ENCODE data around the gene IRF6. TPM values are rescaled to one million over a fixed set of nuclear protein-coding genes. Genes with fewer than 3 reads are reported as not detected.

Gene IRF6
- polyA plus RNA-seq, 4 donors, result 26.8 to 74.4 (median 32.2) TPM

DNA sequence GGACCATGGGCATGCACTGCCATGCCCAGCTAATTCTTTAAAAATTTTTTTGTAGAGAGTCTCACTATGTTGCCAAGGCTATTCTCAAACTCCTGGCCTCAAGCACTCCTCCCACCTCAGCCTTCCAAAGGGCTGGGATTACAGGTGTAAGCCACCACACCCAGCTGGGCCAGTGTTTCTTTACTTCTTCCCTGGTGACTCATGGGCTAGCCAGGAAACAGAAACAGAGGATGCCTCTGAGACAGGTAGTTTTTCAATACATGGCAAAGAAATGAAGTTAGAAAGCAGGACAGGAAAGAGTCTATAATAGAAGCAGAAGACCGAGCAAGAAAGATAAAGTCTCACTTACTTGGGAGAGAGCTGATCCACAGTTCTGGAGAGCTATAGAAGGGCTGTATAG, 14.0 kb downstream of the IRF6 start:
- 8 to 50% (median 42%) methylated on average over 1 of the region's 1 CpG for WGBS, 3 donors
- Histone ChIP-seq H3K27ac (ENCODE audit: low read depth in 1 of 3, low read length in 2 of 3) (peak overlapping the region; percentile 69 to 95 (median 73)), H3K4me3 (ENCODE audit: low read depth in 1 of 3, low read length in 3 of 3) (no peak overlapping the region), H3K27me3 (ENCODE audit: control insufficient read depth in 3 of 3, insufficient read depth in 3 of 3, low read length in 3 of 3) (no peaks in the 10 kb centered on the region), H3K9me3 (ENCODE audit: control insufficient read depth in 2 of 2, insufficient read depth in 1 of 2, low read depth in 1 of 2, low read length in 1 of 2) (no peaks in the 10 kb centered on the region), H3K36me3 (ENCODE audit: control insufficient read depth in 3 of 3, insufficient read depth in 2 of 3, low read depth in 1 of 3, low read length in 3 of 3) (peaks cover 2 to 46% (median 12%) of the 10 kb centered on the region in 3 donors), H3K4me1 (ENCODE audit: control insufficient read depth in 3 of 3, insufficient read depth in 2 of 3, low read depth in 1 of 3, low read length in 2 of 3) (peaks cover 0 to 61% (median 9%) of the 10 kb centered on the region in 3 donors)
- no peak for FAIRE-seq
- DNase-seq, result peak; percentile 50 to 84

DNA sequence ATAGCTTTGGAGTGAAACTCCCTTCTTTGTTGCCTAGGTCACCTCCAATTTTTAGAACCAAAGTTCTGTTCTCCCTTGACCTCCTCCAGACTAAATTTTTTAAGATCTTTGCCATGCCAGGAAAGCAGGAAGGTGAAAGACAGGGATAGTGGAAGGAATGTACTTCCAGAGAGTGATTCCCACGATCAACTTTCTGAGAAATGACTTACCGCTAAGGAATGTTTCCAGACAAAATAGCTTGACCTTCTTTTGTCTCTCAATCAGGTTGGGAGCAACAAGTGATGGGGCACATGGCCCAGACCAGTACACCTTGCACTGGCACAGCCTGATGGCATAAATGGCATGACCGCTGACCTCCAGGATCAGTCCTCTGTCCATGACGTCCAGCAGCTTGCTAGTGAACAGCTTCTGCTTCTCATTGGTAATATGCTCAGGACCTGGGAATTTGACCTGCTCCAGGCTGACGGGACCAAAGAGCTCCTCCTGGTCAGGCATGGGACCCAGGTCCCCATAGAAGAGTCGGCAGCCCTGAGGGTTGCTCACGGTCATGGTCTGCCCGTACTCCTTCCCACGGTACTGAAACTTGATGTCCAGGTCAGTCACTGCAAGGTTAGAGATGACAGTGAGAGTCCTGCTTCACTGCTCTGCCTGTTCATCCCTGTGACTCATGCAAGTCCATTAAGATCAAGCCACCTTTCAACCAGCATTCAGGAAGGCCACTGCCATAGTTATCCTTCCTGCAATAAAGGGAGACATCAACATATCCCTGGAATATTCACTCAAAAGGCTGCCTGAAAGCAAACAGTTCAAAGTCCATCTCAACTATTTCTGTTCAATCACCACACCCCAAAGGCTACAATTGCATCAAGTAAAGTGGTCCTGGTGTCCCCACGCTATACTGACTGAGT, 15.4 kb downstream of the IRF6 start:
- Histone ChIP-seq H3K9me3 (ENCODE audit: control insufficient read depth in 2 of 2, insufficient read depth in 1 of 2, low read depth in 1 of 2, low read length in 1 of 2) (no peaks in the 10 kb centered on the region), H3K4me3 (ENCODE audit: low read depth in 1 of 3, low read length in 3 of 3) (no peak overlapping the region), H3K36me3 (ENCODE audit: control insufficient read depth in 3 of 3, insufficient read depth in 2 of 3, low read depth in 1 of 3, low read length in 3 of 3) (peaks cover 2 to 43% (median 12%) of the 10 kb centered on the region in 3 donors), H3K27ac (ENCODE audit: low read depth in 1 of 3, low read length in 2 of 3) (peak overlapping the region; percentile 43 to 95 (median 79)), H3K27me3 (ENCODE audit: control insufficient read depth in 3 of 3, insufficient read depth in 3 of 3, low read length in 3 of 3) (no peaks in the 10 kb centered on the region), H3K4me1 (ENCODE audit: control insufficient read depth in 3 of 3, insufficient read depth in 2 of 3, low read depth in 1 of 3, low read length in 2 of 3) (peaks cover 0 to 56% (median 9%) of the 10 kb centered on the region in 3 donors)
- no peak for FAIRE-seq
- DNase-seq, result peak; percentile 78 to 91
- 62 to 82% (median 80%) methylated on average over 10 of the region's 10 CpGs for WGBS, 3 donors

DNA sequence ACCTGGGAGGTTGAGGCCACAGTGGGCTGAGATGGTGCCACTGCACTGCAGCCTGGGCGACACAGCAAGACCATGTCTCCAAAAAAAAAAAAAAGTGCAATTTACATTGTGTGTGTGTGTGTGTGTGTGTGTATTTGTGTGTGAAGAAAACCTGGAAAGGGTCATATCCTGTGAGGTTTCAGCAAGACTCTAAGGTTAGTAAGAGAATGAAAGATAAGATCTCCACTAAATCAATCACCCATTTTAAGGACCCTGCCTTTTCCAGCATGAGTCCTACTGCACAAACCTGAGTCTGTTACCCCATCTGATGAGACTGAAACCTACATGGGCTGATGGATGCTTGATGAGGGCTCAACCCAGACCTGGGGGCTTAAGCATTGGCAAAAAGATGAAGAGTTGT, 16.7 kb downstream of the IRF6 start:
- no peak for FAIRE-seq
- Histone ChIP-seq H3K4me3 (ENCODE audit: low read depth in 1 of 3, low read length in 3 of 3) (no peak overlapping the region), H3K9me3 (ENCODE audit: control insufficient read depth in 2 of 2, insufficient read depth in 1 of 2, low read depth in 1 of 2, low read length in 1 of 2) (peaks cover 0 to 5% of the 10 kb centered on the region in 2 donors), H3K27ac (ENCODE audit: low read depth in 1 of 3, low read length in 2 of 3) (peak overlapping the region in 1 of 3 donors; percentile 95), H3K27me3 (ENCODE audit: control insufficient read depth in 3 of 3, insufficient read depth in 3 of 3, low read length in 3 of 3) (no peaks in the 10 kb centered on the region), H3K4me1 (ENCODE audit: control insufficient read depth in 3 of 3, insufficient read depth in 2 of 3, low read depth in 1 of 3, low read length in 2 of 3) (peaks cover 3 to 56% (median 9%) of the 10 kb centered on the region in 3 donors), H3K36me3 (ENCODE audit: control insufficient read depth in 3 of 3, insufficient read depth in 2 of 3, low read depth in 1 of 3, low read length in 3 of 3) (peaks cover 2 to 37% (median 9%) of the 10 kb centered on the region in 3 donors)
- WGBS, 3 donors, result 91 to 100% methylated on average over 1 of the region's 1 CpG; no CpG with 5 or more reads in 1 of the 3 donors
- DNase-seq, result no peak

DNA sequence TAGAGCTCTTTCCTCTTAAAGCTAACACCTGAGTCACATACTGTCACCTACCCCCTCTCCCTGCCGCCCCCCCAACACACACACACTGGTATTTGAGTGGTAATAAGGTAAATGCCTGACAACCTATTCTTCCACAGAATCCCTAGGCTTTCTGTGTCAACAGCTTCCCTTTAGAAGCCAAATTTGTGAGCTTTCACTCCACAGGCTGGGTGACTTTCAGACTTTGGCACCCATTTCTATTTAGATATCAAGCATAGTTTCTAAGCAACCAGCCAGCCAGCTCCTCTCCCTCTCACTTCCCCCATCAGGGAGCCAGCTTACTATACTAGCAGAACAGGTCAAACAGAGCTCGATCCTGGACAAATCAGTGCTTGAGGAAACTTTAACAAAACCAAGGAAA, 18.4 kb downstream of the IRF6 start:
- Histone ChIP-seq H3K9me3 (ENCODE audit: control insufficient read depth in 2 of 2, insufficient read depth in 1 of 2, low read depth in 1 of 2, low read length in 1 of 2) (peaks cover 0 to 5% of the 10 kb centered on the region in 2 donors), H3K27me3 (ENCODE audit: control insufficient read depth in 3 of 3, insufficient read depth in 3 of 3, low read length in 3 of 3) (no peaks in the 10 kb centered on the region), H3K4me3 (ENCODE audit: low read depth in 1 of 3, low read length in 3 of 3) (no peak overlapping the region), H3K27ac (ENCODE audit: low read depth in 1 of 3, low read length in 2 of 3) (peak overlapping the region; percentile 12 to 78 (median 27)), H3K36me3 (ENCODE audit: control insufficient read depth in 3 of 3, insufficient read depth in 2 of 3, low read depth in 1 of 3, low read length in 3 of 3) (peaks cover 3 to 43% (median 9%) of the 10 kb centered on the region in 3 donors), H3K4me1 (ENCODE audit: control insufficient read depth in 3 of 3, insufficient read depth in 2 of 3, low read depth in 1 of 3, low read length in 2 of 3) (peaks cover 3 to 65% (median 12%) of the 10 kb centered on the region in 3 donors)
- WGBS, 3 donors, result 3 to 45% (median 25%) methylated on average over 2 of the region's 2 CpGs
- FAIRE-seq (no peak), DNase-seq (peak; percentile 80 to 89)

DNA sequence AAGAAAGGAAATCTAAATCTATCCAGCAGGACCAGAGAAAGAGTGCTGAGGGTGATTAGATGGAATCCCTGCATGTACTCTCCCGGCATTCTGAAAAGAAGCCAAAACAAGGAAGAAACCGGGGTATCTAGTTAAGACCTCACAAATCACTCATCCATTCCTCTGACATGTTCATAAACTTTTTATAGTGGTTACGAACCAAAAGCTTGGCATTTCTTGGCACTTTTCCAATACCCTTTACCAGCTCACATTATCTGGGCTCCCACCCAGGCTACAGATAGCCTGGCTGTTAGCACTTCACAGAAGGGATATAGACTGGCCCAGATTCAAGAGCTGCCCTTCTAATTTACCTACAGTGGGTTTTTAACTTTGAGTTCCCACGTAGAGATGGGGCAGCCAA, 19.8 kb downstream of the IRF6 start:
- Histone ChIP-seq H3K4me1 (ENCODE audit: control insufficient read depth in 3 of 3, insufficient read depth in 2 of 3, low read depth in 1 of 3, low read length in 2 of 3) (peaks cover 3 to 65% (median 6%) of the 10 kb centered on the region in 3 donors), H3K27ac (ENCODE audit: low read depth in 1 of 3, low read length in 2 of 3) (no peak overlapping the region), H3K36me3 (ENCODE audit: control insufficient read depth in 3 of 3, insufficient read depth in 2 of 3, low read depth in 1 of 3, low read length in 3 of 3) (peaks cover 6 to 37% (median 9%) of the 10 kb centered on the region in 3 donors), H3K4me3 (ENCODE audit: low read depth in 1 of 3, low read length in 3 of 3) (no peak overlapping the region), H3K9me3 (ENCODE audit: control insufficient read depth in 2 of 2, insufficient read depth in 1 of 2, low read depth in 1 of 2, low read length in 1 of 2) (peaks cover 0 to 5% of the 10 kb centered on the region in 2 donors), H3K27me3 (ENCODE audit: control insufficient read depth in 3 of 3, insufficient read depth in 3 of 3, low read length in 3 of 3) (no peaks in the 10 kb centered on the region)
- FAIRE-seq (no peak), DNase-seq (no peak)
- WGBS, 3 donors, result 22 to 36% (median 28%) methylated on average over 4 of the region's 4 CpGs

DNA sequence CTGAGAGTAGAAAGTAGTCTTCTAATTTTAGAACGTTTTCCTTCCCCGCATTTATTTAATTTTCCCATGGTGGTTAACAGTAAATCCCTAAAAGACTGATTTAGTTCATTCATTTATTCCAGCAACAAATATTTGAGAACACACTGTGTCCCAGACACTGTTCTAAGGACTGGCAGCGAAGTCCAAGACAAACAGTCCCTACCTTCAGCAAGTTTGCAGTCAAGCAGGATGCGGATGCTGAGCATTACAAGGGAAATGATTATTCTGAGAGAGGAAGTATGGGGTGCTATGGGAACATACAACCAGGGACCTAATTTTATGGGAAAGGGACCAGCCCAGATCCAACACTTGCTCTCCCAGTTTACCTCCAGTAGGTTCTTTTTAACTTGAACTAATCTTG, 20.4 kb downstream of the IRF6 start:
- Histone ChIP-seq H3K27me3 (ENCODE audit: control insufficient read depth in 3 of 3, insufficient read depth in 3 of 3, low read length in 3 of 3) (no peaks in the 10 kb centered on the region), H3K27ac (ENCODE audit: low read depth in 1 of 3, low read length in 2 of 3) (peak overlapping the region in 1 of 3 donors; percentile 12), H3K4me1 (ENCODE audit: control insufficient read depth in 3 of 3, insufficient read depth in 2 of 3, low read depth in 1 of 3, low read length in 2 of 3) (peaks cover 3 to 68% (median 5%) of the 10 kb centered on the region in 3 donors), H3K4me3 (ENCODE audit: low read depth in 1 of 3, low read length in 3 of 3) (no peak overlapping the region), H3K36me3 (ENCODE audit: control insufficient read depth in 3 of 3, insufficient read depth in 2 of 3, low read depth in 1 of 3, low read length in 3 of 3) (peaks cover 6 to 35% (median 9%) of the 10 kb centered on the region in 3 donors), H3K9me3 (ENCODE audit: control insufficient read depth in 2 of 2, insufficient read depth in 1 of 2, low read depth in 1 of 2, low read length in 1 of 2) (peaks cover 0 to 5% of the 10 kb centered on the region in 2 donors)
- DNase-seq, result no peak
- FAIRE-seq, result no peak
- 90 to 96% (median 93%) methylated on average over 4 of the region's 4 CpGs for WGBS, 3 donors

DNA sequence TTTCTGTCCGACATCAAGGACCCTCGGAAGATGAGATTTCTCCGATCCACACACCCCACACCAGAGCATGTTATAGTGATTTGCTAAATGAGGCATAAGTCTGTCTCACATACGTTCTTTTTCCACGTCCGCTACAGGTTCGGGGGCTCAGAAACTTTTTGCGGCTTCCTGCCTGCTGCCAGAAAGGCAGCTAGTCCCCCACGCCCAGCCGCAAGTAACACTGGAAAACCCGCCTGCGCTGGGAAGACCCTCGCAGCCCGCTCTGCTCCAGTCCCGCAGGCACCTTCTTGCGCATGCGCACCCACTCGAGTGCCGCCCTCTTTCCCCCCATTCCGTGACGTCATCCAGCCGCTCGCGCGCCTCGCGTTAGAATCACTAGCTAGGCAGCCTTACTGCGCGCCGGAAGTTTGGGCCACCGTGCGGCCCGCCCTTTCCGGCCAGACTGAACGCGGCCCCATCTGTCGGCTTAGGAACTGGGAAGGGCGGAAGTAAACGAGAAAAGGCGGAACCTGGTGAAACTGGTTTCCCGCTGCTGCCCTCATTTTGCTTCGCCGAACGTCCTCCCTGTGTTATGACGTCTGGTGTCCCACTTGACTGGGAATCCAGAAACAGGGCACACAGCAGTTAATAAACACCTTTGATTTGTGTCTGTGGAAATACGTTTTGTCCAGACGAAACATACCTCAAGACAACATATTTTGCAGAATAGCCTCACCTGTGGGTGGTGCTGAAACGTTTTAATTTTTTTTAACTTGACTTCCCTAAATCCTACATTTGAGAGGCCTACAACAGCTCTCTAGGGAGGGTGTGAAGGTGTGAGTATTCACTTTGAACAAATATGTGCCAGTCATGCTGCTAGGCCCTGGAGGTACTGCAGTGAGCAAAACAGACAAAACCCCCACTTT, 21.4 kb downstream of the IRF6 start, which contains the start of gene C1orf74:
Gene C1orf74 (minus strand): TSS at position 295 of the 905 bp plus-strand sequence. CDS start 925 bp downstream, outside the sequence.
- H3K9me3 ChIP-seq (ENCODE audit: control insufficient read depth in 2 of 2, insufficient read depth in 1 of 2, low read depth in 1 of 2, low read length in 1 of 2), result peaks cover 0 to 5% of the 10 kb centered on the region in 2 donors
- H3K4me3 ChIP-seq (ENCODE audit: low read depth in 1 of 3, low read length in 3 of 3), result peak within 1 kb of the TSS; percentile 42 to 79 (median 77)
- peak within 1 kb of the TSS; percentile 77 to 98 (median 94) for H3K27ac ChIP-seq (ENCODE audit: low read depth in 1 of 3, low read length in 2 of 3)
- 2 to 3% (median 2%) methylated on average over 48 of the region's 48 CpGs for WGBS, 3 donors
- FAIRE-seq (peak; percentile 26), DNase-seq (peak; percentile 99)
- H3K4me1 ChIP-seq (ENCODE audit: control insufficient read depth in 3 of 3, insufficient read depth in 2 of 3, low read depth in 1 of 3, low read length in 2 of 3), result peaks cover 3 to 68% (median 5%) of the 10 kb centered on the region in 3 donors
- no peaks in the 10 kb centered on the region for H3K27me3 ChIP-seq (ENCODE audit: control insufficient read depth in 3 of 3, insufficient read depth in 3 of 3, low read length in 3 of 3)
- peaks cover 5 to 31% (median 6%) of the 10 kb centered on the region in 3 donors for H3K36me3 ChIP-seq (ENCODE audit: control insufficient read depth in 3 of 3, insufficient read depth in 2 of 3, low read depth in 1 of 3, low read length in 3 of 3)
